D341Med (cell line): ENCODE data around the gene DHRS7.

ENCODE experiments used
- DNase-seq: peaks from one replicate; pipeline ENCODE4 v3.0.0; 2012; ENCODE audit warnings: low spot score

DHRS7 gene

GRCh38 chr14:60164712-60165546 is at the start of gene DHRS7:
Gene DHRS7, minus strand, starts transcription at chr14:60165398. Its CDS starts 89 bp downstream, at chr14:60165309.
- DNase-seq: peak; percentile 83

- DNase-seq: no peak
Measured at GRCh38 chr14:60214415-60215126, 49.4 kb upstream of the DHRS7 start.

GRCh38 chr14:60214003-60214402 is 48.8 kb upstream of the DHRS7 start:
- no peak for DNase-seq

- no peak for DNase-seq
Measured at GRCh38 chr14:60212503-60213371, 47.5 kb upstream of the DHRS7 start.

GRCh38 chr14:60211153-60211552 is 46.0 kb upstream of the DHRS7 start:
- DNase-seq: no peak

GRCh38 chr14:60210703-60211102 is 45.5 kb upstream of the DHRS7 start:
- no peak for DNase-seq

GRCh38 chr14:60206837-60207533 is 41.8 kb upstream of the DHRS7 start:
- no peak for DNase-seq

- no peak for DNase-seq
Measured at GRCh38 chr14:60206249-60206670, 41.1 kb upstream of the DHRS7 start.

- no peak for DNase-seq
Measured at GRCh38 chr14:60204843-60205774, 39.9 kb upstream of the DHRS7 start.

GRCh38 chr14:60204104-60204842 is 39.1 kb upstream of the DHRS7 start:
- no peak for DNase-seq

- DNase-seq: no peak
Measured at GRCh38 chr14:60199321-60199720, 34.1 kb upstream of the DHRS7 start.

GRCh38 chr14:60197629-60198303 is 32.6 kb upstream of the DHRS7 start:
- no peak for DNase-seq

- DNase-seq: no peak
Measured at GRCh38 chr14:60196291-60196690, 31.1 kb upstream of the DHRS7 start.

- no peak for DNase-seq
Measured at GRCh38 chr14:60195179-60195810, 30.1 kb upstream of the DHRS7 start.

GRCh38 chr14:60189923-60190840 is 25.0 kb upstream of the DHRS7 start:
- DNase-seq: no peak

- no peak for DNase-seq
Measured at GRCh38 chr14:60188696-60189095, 23.5 kb upstream of the DHRS7 start.

- DNase-seq: no peak
Measured at GRCh38 chr14:60188115-60188514, 22.9 kb upstream of the DHRS7 start.
